Ovary (tissue), 9 donors: ENCODE data around the gene TBC1D16. TPM values are rescaled to one million over a fixed set of nuclear protein-coding genes. Genes with fewer than 3 reads are reported as not detected.
"Not testable (repeated sequence)": the region's sequence is repeated elsewhere in the genome, so short reads cannot be mapped to it uniquely, and the experiment has no call there.

Source experiments
- DNase-seq, 5 donors: peaks; one replicate each; pipeline ENCODE4 v3.0.0-alpha.2; 2019 to 2020
- H3K27ac ChIP-seq, 2 donors: fragments of 200-600 bp; one replicate each; pipeline versions ENCODE4 v1.5.1 to v1.8.0; 2019 to 2022
- H3K27me3 ChIP-seq: fragments of 200-600 bp; one replicate; pipeline ENCODE4 v1.8.0; 2022
- H3K36me3 ChIP-seq: fragments of 200-600 bp; sonication (generic); one replicate; pipeline ENCODE4 v1.5.1; 2019
- H3K4me1 ChIP-seq: one replicate; pipeline ENCODE4 v1.8.1; 2013; ENCODE audit warnings: mild to moderate bottlenecking, moderate library complexity; ENCODE audit not compliant: insufficient read depth
- H3K4me3 ChIP-seq: fragments of 200-600 bp; sonication (generic); one replicate; pipeline ENCODE4 v1.5.1; 2017
- H3K9me3 ChIP-seq, 2 donors: fragments of 200-600 bp in 1 of 2; sonication (generic) in 1 of 2; one replicate each; pipeline versions ENCODE4 v1.5.1 to v1.8.1; 2013 to 2019; ENCODE audit warnings: mild to moderate bottlenecking in 1 of 2, moderate library complexity in 1 of 2
- CTCF ChIP-seq, 3 donors: fragments of 450-650 bp in 2 of 3; fragments of 200-600 bp in 1 of 3; IDR thresholded peaks; one replicate each; pipeline versions ENCODE4 v1.5.1 to v1.8.0; 2016 to 2022; ENCODE audit warnings: antibody characterized with exemption in 3 of 3, mild to moderate bottlenecking in 1 of 3
- EP300 ChIP-seq: sonication (generic); formaldehyde crosslinking; IDR thresholded peaks from one replicate; pipeline ENCODE4 v1.6.1; 2017; ENCODE audit warnings: antibody characterized with exemption
- POLR2A ChIP-seq: fragments of 450-650 bp; IDR thresholded peaks from one replicate; pipeline ENCODE4 v1.6.1; 2017; ENCODE audit warnings: antibody characterized with exemption, mild to moderate bottlenecking, moderate library complexity
- WGBS, 3 donors: extraction: QIAGEN DNeasy Blood & Tissue Kit in 1 of 3; methylation state at CpG; one replicate each; pipeline versions ENCODE4 v1.1.5 to v1.1.7; 2013 to 2017; 5-methylcytosine and 5-hydroxymethylcytosine counted together
- intact Hi-C, 4 donors: fragments of 100-400 bp; cut with DNase I; formaldehyde crosslinking; loops; one replicate each; pipeline versions ENCODE4 v1.11.0 to v1.15.1; 2022 to 2023
- polyA plus RNA-seq, 2 donors: library from polyadenylated mRNA; stranded (reverse); fragments of 200-250 nt in 1 of 2; fragments of 350-450 nt in 1 of 2; fragmentation: Illumina TruSeq in 1 of 2; extraction: RNeasy Lipid Tissue Mini Kit (QIAGEN cat#74804) in 1 of 2; gene quantifications; one replicate each; pipeline ENCODE4 v1.2.3, GENCODE V29; 2013 to 2014
- total RNA-seq, 7 donors: library from RNA; depleted of rRNA in 2 of 7; stranded (reverse); fragments of >200 nt in 2 of 7; fragmentation: NEBNext Ultra II Directional in 3 of 7; extraction: Animal tissue kit (Norgen Biotek cat#: 25700) in 3 of 7; gene quantifications; one replicate each; pipeline versions ENCODE4 v1.1.0 to v1.2.4, GENCODE V29; 2016 to 2023
- donor health status: DM: no; HTN: no; CAD: no; lungs with moderate emphysema.
- donor health status: DM: no; HTN: no; CAD: no.
- donor health status: Bipolar disorder and iron deficiency.
- donor health status: DM: yes; HTN: yes; CAD: no.
- donor health status: DM: no; HTN: no; CAD: no.
- donor health status: DM: yes; HTN: yes; CAD: no.

The TBC1D16 gene
- total and polyA plus RNA-seq, 9 donors = 9.3 to 40.5 (median 27.1) TPM

DNA sequence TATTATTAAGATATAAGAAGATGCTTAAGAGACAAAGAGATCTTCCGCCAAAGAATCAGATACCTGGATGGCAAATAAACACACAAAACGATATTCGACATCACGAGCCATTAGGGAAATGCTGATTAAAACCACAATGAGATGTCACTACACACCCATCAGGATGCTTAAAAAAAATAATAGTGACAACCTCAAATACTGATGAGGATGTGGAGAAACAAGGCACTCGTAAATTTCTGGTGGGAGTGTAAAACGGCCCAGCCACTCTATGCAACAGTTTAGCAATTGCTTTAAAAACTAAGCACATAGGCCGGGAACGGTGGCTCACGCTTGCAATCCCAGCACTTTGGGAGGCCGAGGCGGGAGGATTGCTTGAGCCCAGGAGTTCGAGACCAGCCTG is 39.4 kb downstream of the TBC1D16 start:
- no peaks in the 10 kb centered on the region for H3K36me3 ChIP-seq
- H3K9me3 ChIP-seq = no peaks in the 10 kb centered on the region
- DNase-seq = no peak
- no peak for TF ChIP-seq EP300
- no peak for TF ChIP-seq POLR2A
- no peak for TF ChIP-seq CTCF (IDR thresholded peaks at IDR 0.05)
- WGBS, 3 donors = 90 to 94% (median 94%) methylated on average over 12 of the region's 12 CpGs
- peaks cover 21% of the 10 kb centered on the region for H3K4me1 ChIP-seq
- H3K27ac ChIP-seq = no peak overlapping the region
- no peaks in the 10 kb centered on the region for H3K27me3 ChIP-seq
- intact Hi-C loops = no loop called here
- no peak overlapping the region for H3K4me3 ChIP-seq

- DNase-seq = no peak
- 95 to 97% (median 96%) methylated on average over 8 of the region's 8 CpGs for WGBS, 3 donors
- Histone ChIP-seq H3K27me3 (no peaks in the 10 kb centered on the region), H3K4me1 (peaks cover 22% of the 10 kb centered on the region), H3K27ac (no peak overlapping the region), H3K9me3 (no peaks in the 10 kb centered on the region), H3K4me3 (no peak overlapping the region), H3K36me3 (no peaks in the 10 kb centered on the region)
- TF ChIP-seq POLR2A = no peak
- TF ChIP-seq CTCF (IDR thresholded peaks at IDR 0.05) = no peak
- TF ChIP-seq EP300 = no peak
- intact Hi-C loops = no loop called here
These were observed 40.0 kb downstream of the TBC1D16 start for GRCh38 chr17:79995696-79996095.

DNA sequence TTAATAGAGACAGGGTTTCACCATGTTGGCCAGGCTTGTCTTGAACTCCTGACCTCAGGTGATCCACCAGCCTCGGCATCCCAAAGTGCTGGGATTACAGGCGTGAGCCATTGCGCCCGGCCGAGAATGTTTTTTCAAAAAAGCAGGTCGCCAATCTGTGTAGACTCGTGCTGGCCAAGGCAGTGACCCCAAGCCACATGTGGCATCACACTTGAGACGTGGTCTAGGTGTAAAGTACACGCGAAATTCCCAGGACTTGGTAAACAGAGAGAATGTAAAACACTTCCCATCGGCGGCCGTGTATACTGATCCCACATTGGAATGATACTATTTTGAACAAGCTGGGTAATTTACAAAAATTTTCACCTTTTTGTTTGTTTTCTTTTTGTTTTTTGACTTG is 41.1 kb downstream of the TBC1D16 start:
- peak overlapping the region in 1 of 2 donors; percentile 67 for H3K27ac ChIP-seq
- 92 to 95% (median 93%) methylated on average over 13 of the region's 13 CpGs for WGBS, 3 donors
- H3K27me3 ChIP-seq = no peaks in the 10 kb centered on the region
- DNase-seq = no peak
- TF ChIP-seq EP300 (no peak), CTCF (IDR thresholded peaks at IDR 0.05) (no peak), POLR2A (no peak)
- no peak overlapping the region for H3K4me3 ChIP-seq
- H3K9me3 ChIP-seq = no peaks in the 10 kb centered on the region
- H3K4me1 ChIP-seq = peaks cover 29% of the 10 kb centered on the region
- H3K36me3 ChIP-seq = no peaks in the 10 kb centered on the region
- intact Hi-C loops = loop anchor here in 2 of 4 donors (5.0 kb wide), 2 partner anchors 152 to 202 kb away; no protein-coding TSS in a partner anchor

GRCh38 chr17:79994228-79994569 is 41.5 kb downstream of the TBC1D16 start:
- H3K27ac ChIP-seq = peak overlapping the region in 1 of 2 donors; percentile 67
- H3K36me3 ChIP-seq, H3K4me3 ChIP-seq, H3K9me3 ChIP-seq, H3K27me3 ChIP-seq: not testable (repeated sequence)
- peak in 1 of 5 donors; percentile 42 for DNase-seq
- H3K4me1 ChIP-seq = peaks cover 33% of the 10 kb centered on the region
- intact Hi-C loops = loop anchor here in 2 of 4 donors (5.0 kb wide), 2 partner anchors 152 to 202 kb away; no protein-coding TSS in a partner anchor
- WGBS, 3 donors = 49 to 60% (median 50%) methylated on average over 4 of the region's 4 CpGs

DNA sequence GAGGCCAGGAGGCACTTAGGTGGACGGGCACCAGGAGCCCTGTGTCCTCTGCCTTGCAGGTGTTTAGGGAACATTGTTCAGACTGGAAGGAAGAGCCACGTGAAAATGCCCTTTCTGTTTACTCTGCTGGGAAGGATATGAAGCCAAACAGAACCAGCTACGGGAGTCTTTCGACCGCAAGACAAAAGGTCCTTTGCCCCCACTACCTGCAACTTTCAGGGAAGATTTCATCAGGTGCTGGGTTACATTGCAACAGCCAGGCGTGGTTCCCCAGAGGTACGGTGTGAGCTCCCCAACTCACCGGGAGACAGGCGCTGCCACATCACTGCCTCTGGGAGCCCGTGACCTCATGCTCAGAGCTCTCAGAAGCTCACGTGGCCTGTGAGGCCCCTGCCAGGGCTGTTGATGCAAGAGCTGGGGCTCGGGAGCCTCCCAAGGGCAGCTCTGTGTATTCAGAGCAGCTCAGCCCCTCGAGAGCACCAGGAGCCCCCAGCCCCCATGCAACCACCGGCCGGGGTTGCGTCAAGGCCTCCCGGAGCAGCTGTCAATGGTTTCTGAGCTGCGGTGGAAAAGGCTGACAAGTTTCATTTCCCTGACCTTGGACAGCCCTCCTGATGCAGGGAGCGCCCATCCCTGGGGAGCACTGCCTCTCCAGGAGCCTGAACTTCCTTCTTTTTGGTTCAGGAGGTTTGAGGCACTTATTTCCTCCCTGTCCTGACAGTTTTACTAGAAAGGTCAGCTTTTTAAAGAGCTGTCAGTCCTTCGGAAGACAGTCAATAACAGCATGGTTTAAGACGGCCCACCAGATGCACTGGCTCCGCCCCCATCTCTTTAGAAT is 42.1 kb downstream of the TBC1D16 start:
- peak; percentile 87 to 93 (median 91) for DNase-seq
- no peaks in the 10 kb centered on the region for H3K27me3 ChIP-seq
- peaks cover 39% of the 10 kb centered on the region for H3K4me1 ChIP-seq
- no peaks in the 10 kb centered on the region for H3K9me3 ChIP-seq
- no peaks in the 10 kb centered on the region for H3K36me3 ChIP-seq
- TF ChIP-seq CTCF (IDR thresholded peaks at IDR 0.05) (no peak), POLR2A (no peak), EP300 (no peak)
- peak overlapping the region; percentile 67 to 72 for H3K27ac ChIP-seq
- H3K4me3 ChIP-seq = no peak overlapping the region
- 35 to 47% (median 43%) methylated on average over 22 of the region's 22 CpGs for WGBS, 3 donors
- intact Hi-C loops = loop anchor here in 3 of 4 donors (2.0 to 5.0 kb wide), 4 partner anchors 151 to 251 kb away; no protein-coding TSS in a partner anchor
